Measurements from ENCODE around the gene RBPJ. TPM values are rescaled to one million over a fixed set of nuclear protein-coding genes. Genes with fewer than 3 reads are reported as not detected.

The RBPJ gene
- total RNA-seq, 1 experiment from 2014 or later = 53.8 TPM

DNA sequence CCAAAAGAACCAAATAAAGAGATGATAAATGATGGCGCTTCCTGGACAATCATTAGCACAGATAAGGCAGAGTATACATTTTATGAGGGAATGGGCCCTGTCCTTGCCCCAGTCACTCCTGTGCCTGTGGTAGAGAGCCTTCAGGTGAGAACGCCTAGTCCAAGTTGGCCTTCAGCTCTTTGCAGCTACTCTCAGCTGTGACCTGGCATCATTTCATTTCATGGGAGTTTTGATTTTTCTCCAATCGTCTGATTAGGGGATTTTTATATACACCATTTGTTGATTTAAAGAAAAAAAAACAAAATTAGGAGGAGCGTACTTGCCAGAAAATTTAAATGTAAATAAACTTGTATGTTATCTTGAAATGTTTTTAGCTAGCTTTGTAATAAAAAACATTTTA, 109.1 kb downstream of the RBPJ start:
- no peaks in the 10 kb centered on the region for H3K27me3 ChIP-seq (ENCODE audit: insufficient read depth, low read depth)
- H3K4me1 ChIP-seq (replicated peaks; ENCODE audit: insufficient read depth) = no peaks in the 10 kb centered on the region
- H3K79me2 ChIP-seq (ENCODE audit: low read depth) = no peaks in the 10 kb centered on the region
- no peaks in the 10 kb centered on the region for H3K9me2 ChIP-seq (ENCODE audit: insufficient read depth)
- no peaks in the 10 kb centered on the region; the same call in 1 of the 2 replicates for H3K36me3 ChIP-seq (ENCODE audit: low read depth)
- ChIA-PET CTCF (no interaction called here), POLR2A (ENCODE audit: unreplicated experiment) (no interaction called here)
- H3K4me3 ChIP-seq = no peak overlapping the region
- intact Hi-C loops (cut with micrococcal nuclease; ENCODE audit: unreplicated experiment) = loop anchor here (5.0 to 10.0 kb wide), 2 partner anchors 285 to 582 kb away; no protein-coding TSS in a partner anchor
- H3K27ac ChIP-seq = no peak overlapping the region
- H4K20me1 ChIP-seq (ENCODE audit: insufficient read depth) = no peaks in the 10 kb centered on the region; the same call in 1 of the 2 replicates
- DNase-seq = no peak
- H2AFZ ChIP-seq = no peak overlapping the region
- H3F3A ChIP-seq (ENCODE audit: insufficient read depth, low read depth) = no peaks in the 10 kb centered on the region
- no peak overlapping the region for H3K4me2 ChIP-seq
- no peaks in the 10 kb centered on the region for H3K9me3 ChIP-seq (ENCODE audit: insufficient read depth, low read depth)
- BruUV-seq (replicated peaks) = no TSS peak
- TF ChIP-seq, protein P1, sequence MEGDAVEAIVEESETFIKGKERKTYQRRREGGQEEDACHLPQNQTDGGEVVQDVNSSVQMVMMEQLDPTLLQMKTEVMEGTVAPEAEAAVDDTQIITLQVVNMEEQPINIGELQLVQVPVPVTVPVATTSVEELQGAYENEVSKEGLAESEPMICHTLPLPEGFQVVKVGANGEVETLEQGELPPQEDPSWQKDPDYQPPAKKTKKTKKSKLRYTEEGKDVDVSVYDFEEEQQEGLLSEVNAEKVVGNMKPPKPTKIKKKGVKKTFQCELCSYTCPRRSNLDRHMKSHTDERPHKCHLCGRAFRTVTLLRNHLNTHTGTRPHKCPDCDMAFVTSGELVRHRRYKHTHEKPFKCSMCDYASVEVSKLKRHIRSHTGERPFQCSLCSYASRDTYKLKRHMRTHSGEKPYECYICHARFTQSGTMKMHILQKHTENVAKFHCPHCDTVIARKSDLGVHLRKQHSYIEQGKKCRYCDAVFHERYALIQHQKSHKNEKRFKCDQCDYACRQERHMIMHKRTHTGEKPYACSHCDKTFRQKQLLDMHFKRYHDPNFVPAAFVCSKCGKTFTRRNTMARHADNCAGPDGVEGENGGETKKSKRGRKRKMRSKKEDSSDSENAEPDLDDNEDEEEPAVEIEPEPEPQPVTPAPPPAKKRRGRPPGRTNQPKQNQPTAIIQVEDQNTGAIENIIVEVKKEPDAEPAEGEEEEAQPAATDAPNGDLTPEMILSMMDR (conservative IDR thresholded peaks at IDR 0.05) = no peak
- TF ChIP-seq EZH2 (IDR thresholded peaks at IDR 0.05; ENCODE audit: low read depth) = no peak

DNA sequence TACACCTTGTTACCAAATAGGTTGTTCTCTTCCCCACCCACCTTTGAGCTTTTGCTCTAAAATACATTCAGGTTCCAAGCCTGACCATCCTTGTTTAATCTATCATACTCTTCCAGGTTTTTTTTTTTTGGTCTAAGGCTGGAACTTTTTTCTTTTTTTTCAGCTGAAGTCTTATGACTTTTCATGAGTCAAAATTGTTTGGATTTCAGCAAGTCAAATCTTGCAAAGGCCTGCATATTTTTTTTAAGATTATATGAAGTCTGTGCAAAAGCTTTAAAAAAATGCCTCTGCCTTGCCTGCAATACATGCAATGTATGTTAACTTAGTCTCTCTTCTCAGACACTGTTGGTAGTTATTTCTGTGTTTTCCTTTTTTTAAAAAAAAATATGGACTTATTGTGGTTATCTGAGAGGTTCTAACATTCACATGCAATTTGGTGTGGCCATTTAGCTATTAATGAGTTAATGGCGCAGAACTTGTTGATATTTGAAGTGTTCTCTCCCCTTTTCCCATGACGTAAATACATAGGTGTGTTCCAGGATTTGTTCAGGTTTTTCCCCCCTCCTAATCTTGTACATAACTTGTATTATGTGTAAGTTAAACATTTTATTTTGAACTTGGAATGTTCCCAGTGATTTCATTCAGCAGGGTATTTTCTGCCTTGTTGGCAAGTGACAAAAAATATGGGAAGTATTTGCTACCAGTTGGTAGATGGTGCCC, 110.8 kb downstream of the RBPJ start:
- H3K27me3 ChIP-seq (ENCODE audit: insufficient read depth, low read depth) = no peaks in the 10 kb centered on the region
- no peak overlapping the region for H2AFZ ChIP-seq
- H3K36me3 ChIP-seq (ENCODE audit: low read depth) = no peaks in the 10 kb centered on the region; the same call in 1 of the 2 replicates
- H3K4me1 ChIP-seq (replicated peaks; ENCODE audit: insufficient read depth) = no peaks in the 10 kb centered on the region
- CTCF ChIA-PET = no interaction called here
- H3K9me3 ChIP-seq (ENCODE audit: insufficient read depth, low read depth) = no peaks in the 10 kb centered on the region
- intact Hi-C loops (cut with micrococcal nuclease; ENCODE audit: unreplicated experiment) = no loop called here
- H3F3A ChIP-seq (ENCODE audit: insufficient read depth, low read depth) = no peaks in the 10 kb centered on the region
- no peak overlapping the region for H3K4me2 ChIP-seq
- DNase-seq = no peak
- BruUV-seq (replicated peaks) = no TSS peak
- no peak for TF ChIP-seq EZH2 (IDR thresholded peaks at IDR 0.05; ENCODE audit: low read depth)
- TF ChIP-seq, protein P1 (conservative IDR thresholded peaks at IDR 0.05) = no peak
- H3K27ac ChIP-seq = no peak overlapping the region
- H3K4me3 ChIP-seq = no peak overlapping the region
- no peaks in the 10 kb centered on the region for H3K9me2 ChIP-seq (ENCODE audit: insufficient read depth)
- H3K79me2 ChIP-seq (ENCODE audit: low read depth) = no peaks in the 10 kb centered on the region
- no peaks in the 10 kb centered on the region for H4K20me1 ChIP-seq (ENCODE audit: insufficient read depth)
- POLR2A ChIA-PET (ENCODE audit: unreplicated experiment) = interaction anchor here (0.6 kb wide), 1 partner anchor 251 kb away, joined by 3 read pairs; no protein-coding TSS in a partner anchor

DNA sequence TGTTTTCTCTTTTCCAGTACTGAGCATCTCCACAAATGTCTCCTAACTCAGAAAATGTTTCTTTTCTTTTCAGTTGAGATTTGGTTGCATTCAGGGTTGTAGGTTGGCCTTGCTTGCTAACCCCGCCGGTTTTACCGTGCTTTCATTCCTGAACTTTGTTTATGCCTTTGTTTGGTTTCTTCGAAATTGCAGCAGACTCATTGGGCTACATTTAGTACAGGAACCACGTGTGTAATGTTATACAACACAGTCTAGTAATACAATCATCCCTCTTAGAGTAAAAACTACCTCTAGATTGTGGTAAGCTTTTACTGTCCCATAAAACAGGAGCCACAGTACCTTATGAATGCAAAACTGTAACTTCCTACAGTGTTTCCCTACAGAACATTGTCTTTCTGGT, 111.6 kb downstream of the RBPJ start:
- Histone ChIP-seq H3K9me2 (ENCODE audit: insufficient read depth) (no peaks in the 10 kb centered on the region), H3K4me3 (no peak overlapping the region), H3K27me3 (ENCODE audit: insufficient read depth, low read depth) (no peaks in the 10 kb centered on the region), H3K9me3 (ENCODE audit: insufficient read depth, low read depth) (no peaks in the 10 kb centered on the region), H2AFZ (no peak overlapping the region), H3K79me2 (ENCODE audit: low read depth) (no peaks in the 10 kb centered on the region), H3K4me2 (no peak overlapping the region), H3K36me3 (ENCODE audit: low read depth) (no peaks in the 10 kb centered on the region; the same call in 1 of the 2 replicates), H3K4me1 (replicated peaks; ENCODE audit: insufficient read depth) (no peaks in the 10 kb centered on the region), H4K20me1 (ENCODE audit: insufficient read depth) (no peaks in the 10 kb centered on the region), H3F3A (ENCODE audit: insufficient read depth, low read depth) (no peaks in the 10 kb centered on the region), H3K27ac (no peak overlapping the region)
- intact Hi-C loops (cut with micrococcal nuclease; ENCODE audit: unreplicated experiment) = no loop called here
- ChIA-PET POLR2A (ENCODE audit: unreplicated experiment) (no interaction called here), CTCF (no interaction called here)
- DNase-seq = no peak
- no peak for TF ChIP-seq EZH2 (IDR thresholded peaks at IDR 0.05; ENCODE audit: low read depth)
- TF ChIP-seq, protein P1 (conservative IDR thresholded peaks at IDR 0.05) = no peak
- no TSS peak for BruUV-seq (replicated peaks)
